GM12865 (cell line): ENCODE measurements around the gene DNM1L.

Source experiments
- DNase-seq: peaks from one replicate; pipeline ENCODE4 v3.0.0; 2010; ENCODE audit warnings: low read depth
- H3K4me3 ChIP-seq: 2 replicates; pipeline ENCODE4 v1.5.1; 2011; ENCODE audit warnings: mild to moderate bottlenecking, low read depth, low read length, control low read depth
- CTCF ChIP-seq: IDR thresholded peaks from 2 replicates; pipeline ENCODE4 v1.5.1; 2011; ENCODE audit warnings: low read length, control low read depth, low read depth, inconsistent platforms; ENCODE audit not compliant: insufficient read depth; ENCODE audit errors: missing control alignments

The DNM1L gene

GRCh38 chr12:32727237-32727636 lies 48.1 kb downstream of the DNM1L start:
- no peak overlapping the region for H3K4me3 ChIP-seq
- no peak for DNase-seq
- no peak for TF ChIP-seq CTCF

GRCh38 chr12:32734952-32735351 lies 55.9 kb downstream of the DNM1L start:
- no peak overlapping the region for H3K4me3 ChIP-seq
- no peak for TF ChIP-seq CTCF
- DNase-seq = no peak

- no peak overlapping the region for H3K4me3 ChIP-seq
- TF ChIP-seq CTCF = no peak
- no peak for DNase-seq
Observed at GRCh38 chr12:32736445-32736844, 57.3 kb downstream of the DNM1L start.

- no peak for TF ChIP-seq CTCF
- DNase-seq = no peak
- no peak overlapping the region for H3K4me3 ChIP-seq
Observed at GRCh38 chr12:32737715-32738114, 58.6 kb downstream of the DNM1L start.

- DNase-seq = no peak
- TF ChIP-seq CTCF = no peak
- no peak overlapping the region for H3K4me3 ChIP-seq
Observed at GRCh38 chr12:32739279-32739678, 60.2 kb downstream of the DNM1L start.

- H3K4me3 ChIP-seq = no peak overlapping the region
- no peak for TF ChIP-seq CTCF
- DNase-seq = no peak
Observed at GRCh38 chr12:32742133-32742532, 63.0 kb downstream of the DNM1L start.

- H3K4me3 ChIP-seq = no peak overlapping the region
- no peak for TF ChIP-seq CTCF
- no peak for DNase-seq
Observed at GRCh38 chr12:32743264-32743663, 64.2 kb downstream of the DNM1L start.
